WI38 (cell line): ENCODE results near the gene RPGRIP1.

Experiments used
- H3K4me3 ChIP-seq: 2 replicates; pipeline ENCODE4 v1.5.1; 2011; ENCODE audit warnings: low read depth, mild to moderate bottlenecking, control low read depth, low read length
- CTCF ChIP-seq: IDR thresholded peaks from 2 replicates; pipeline ENCODE4 v1.5.1; 2012; ENCODE audit warnings: low read depth, mild to moderate bottlenecking, control low read depth, low read length

RPGRIP1 gene

GRCh38 chr14:21322716-21323115 is 42.8 kb downstream of the RPGRIP1 start:
- TF ChIP-seq CTCF: no peak
- H3K4me3 ChIP-seq: no peak overlapping the region

GRCh38 chr14:21326972-21327371 is 47.1 kb downstream of the RPGRIP1 start:
- no peak overlapping the region for H3K4me3 ChIP-seq
- TF ChIP-seq CTCF: no peak
